H9 (cell line): ENCODE measurements around the gene PPFIA4. TPM values are rescaled to one million over a fixed set of nuclear protein-coding genes. Genes with fewer than 3 reads are reported as not detected.

ENCODE experiments used
- DNase-seq: peaks from one replicate; pipeline ENCODE4 v3.0.0-alpha.2; 2017
- H2AFZ ChIP-seq: one replicate; pipeline ENCODE4 v1.6.1; 2013; ENCODE audit warnings: mild to moderate bottlenecking, low read length, control low read depth, moderate library complexity
- H2AK5ac ChIP-seq: 2 replicates; pipeline ENCODE4 v1.6.1; 2013; ENCODE audit warnings: low read length, control low read depth, mixed read lengths; ENCODE audit not compliant: insufficient read length
- H2BK120ac ChIP-seq: one replicate; pipeline ENCODE4 v1.6.1; 2013; ENCODE audit warnings: low read depth, mild to moderate bottlenecking, low read length, control low read depth, inconsistent platforms; ENCODE audit not compliant: poor library complexity, severe bottlenecking
- H2BK12ac ChIP-seq: 2 replicates; pipeline ENCODE4 v1.6.1; 2013; ENCODE audit warnings: low read length, control low read depth, mixed read lengths, low read depth; ENCODE audit not compliant: insufficient read length
- H2BK15ac ChIP-seq: 2 replicates; pipeline ENCODE4 v1.6.1; 2013; ENCODE audit warnings: low read depth, low read length, control low read depth
- H2BK20ac ChIP-seq: one replicate; pipeline ENCODE4 v1.6.1; 2013; ENCODE audit warnings: low read depth, mild to moderate bottlenecking, low read length, control low read depth, inconsistent platforms; ENCODE audit not compliant: poor library complexity, severe bottlenecking
- H2BK5ac ChIP-seq: 2 replicates; pipeline ENCODE4 v1.6.1; 2013; ENCODE audit warnings: low read length, control low read depth, mixed read lengths; ENCODE audit not compliant: insufficient read length
- H3K14ac ChIP-seq: 2 replicates; pipeline ENCODE4 v1.6.1; 2013; ENCODE audit warnings: low read length, control low read depth; ENCODE audit not compliant: insufficient read depth
- H3K18ac ChIP-seq: 2 replicates; pipeline ENCODE4 v1.6.1; 2013; ENCODE audit warnings: low read depth, mild to moderate bottlenecking, mixed read lengths, low read length, control low read depth; ENCODE audit not compliant: insufficient read length
- H3K23ac ChIP-seq: 2 replicates; pipeline ENCODE4 v1.6.1; 2013; ENCODE audit warnings: low read length, control low read depth, mixed read lengths, low read depth; ENCODE audit not compliant: insufficient read length
- H3K23me2 ChIP-seq: 2 replicates; pipeline ENCODE4 v1.6.1; 2013; ENCODE audit warnings: low read depth, mild to moderate bottlenecking, mixed read lengths, low read length, control low read depth; ENCODE audit not compliant: insufficient read length, poor library complexity, severe bottlenecking
- H3K27ac ChIP-seq: 2 replicates; pipeline ENCODE4 v1.5.1; 2013; ENCODE audit warnings: low read length, control low read depth, mixed read lengths, low read depth; ENCODE audit not compliant: insufficient read length
- H3K27me3 ChIP-seq: 2 replicates; pipeline ENCODE4 v1.6.1; 2013; ENCODE audit warnings: low read length, control low read depth, inconsistent platforms; ENCODE audit not compliant: insufficient read depth
- H3K4ac ChIP-seq: 2 replicates; pipeline ENCODE4 v1.6.1; 2013; ENCODE audit warnings: low read depth, mild to moderate bottlenecking, control low read depth, inconsistent platforms, low read length, moderate library complexity
- H3K4me1 ChIP-seq: 2 replicates; pipeline ENCODE4 v1.6.1; 2013; ENCODE audit warnings: low read length, control low read depth, inconsistent platforms; ENCODE audit not compliant: insufficient read depth
- H3K4me2 ChIP-seq: 2 replicates; pipeline ENCODE4 v1.6.1; 2013; ENCODE audit warnings: low read length, control low read depth, mixed read lengths; ENCODE audit not compliant: insufficient read length, insufficient read depth
- H3K56ac ChIP-seq: 2 replicates; pipeline ENCODE4 v1.6.1; 2013; ENCODE audit warnings: low read depth, mild to moderate bottlenecking, mixed read lengths, low read length, control low read depth; ENCODE audit not compliant: insufficient read length
- H3K79me1 ChIP-seq: 2 replicates; pipeline ENCODE4 v1.6.1; 2013; ENCODE audit warnings: low read depth, mild to moderate bottlenecking, moderate library complexity, low read length, control low read depth, inconsistent platforms; ENCODE audit not compliant: insufficient read depth, poor library complexity, severe bottlenecking
- H3K79me2 ChIP-seq: 2 replicates; pipeline ENCODE4 v1.6.1; 2013; ENCODE audit warnings: low read length, control low read depth, inconsistent platforms; ENCODE audit not compliant: insufficient read depth
- H3K9ac ChIP-seq: 2 replicates; pipeline ENCODE4 v1.6.1; 2013; ENCODE audit warnings: low read length, control low read depth, mixed read lengths; ENCODE audit not compliant: insufficient read length; ENCODE audit errors: extremely low read depth
- H3K9me3 ChIP-seq: one replicate; pipeline ENCODE4 v1.6.1; 2013; ENCODE audit warnings: low read depth, low read length, inconsistent platforms; ENCODE audit not compliant: control insufficient read depth
- H3T11ph ChIP-seq: one replicate; pipeline ENCODE4 v1.6.1; 2013; ENCODE audit warnings: mild to moderate bottlenecking, low read length, control low read depth, inconsistent platforms
- H4K20me1 ChIP-seq: one replicate; pipeline ENCODE4 v1.6.1; 2013; ENCODE audit not compliant: control insufficient read depth, insufficient read length, insufficient read depth
- H4K5ac ChIP-seq: 2 replicates; pipeline ENCODE4 v1.6.1; 2013; ENCODE audit warnings: low read depth, mild to moderate bottlenecking, mixed read lengths, low read length, control low read depth; ENCODE audit not compliant: insufficient read length
- H4K8ac ChIP-seq: replicated peaks from 2 replicates; pipeline ENCODE4 v1.6.1; 2013; ENCODE audit warnings: low read length, control low read depth, mixed read lengths, low read depth; ENCODE audit not compliant: insufficient read length
- H4K91ac ChIP-seq: 2 replicates; pipeline ENCODE4 v1.6.1; 2013; ENCODE audit warnings: low read depth, mild to moderate bottlenecking, moderate library complexity, mixed read lengths, low read length, control low read depth; ENCODE audit not compliant: insufficient read length
- H3K27ac Mint-ChIP-seq, 3 experiments: 2 replicates in 2 of 3; 3 replicates in 1 of 3; pipeline ENCODE4 v1.8.0; 2020 to 2021; ENCODE audit warnings: mixed read lengths in 3 of 3, mild to moderate bottlenecking in 1 of 3, moderate library complexity in 1 of 3
- H3K27me3 Mint-ChIP-seq: 2 replicates; pipeline ENCODE4 v1.8.0; 2021; ENCODE audit warnings: low read depth, mild to moderate bottlenecking, moderate library complexity, mixed read lengths
- H3K36me3 Mint-ChIP-seq, 3 experiments: 2 replicates in 2 of 3; 3 replicates in 1 of 3; pipeline ENCODE4 v1.8.0; 2020 to 2021; ENCODE audit warnings: low read depth in 3 of 3, mixed read lengths in 3 of 3; ENCODE audit not compliant: insufficient read depth in 1 of 3
- H3K4me1 Mint-ChIP-seq, 2 experiments: 2 replicates each; pipeline ENCODE4 v1.8.0; 2020; ENCODE audit warnings: mixed read lengths in 2 of 2
- H3K4me3 Mint-ChIP-seq, 2 experiments: 2 replicates in 1 of 2; 3 replicates in 1 of 2; pipeline ENCODE4 v1.8.0; 2020 to 2021; ENCODE audit warnings: mild to moderate bottlenecking in 2 of 2, mixed read lengths in 2 of 2, moderate library complexity in 1 of 2
- H3K9me3 Mint-ChIP-seq, 2 experiments: 2 replicates in 1 of 2; 3 replicates in 1 of 2; pipeline ENCODE4 v1.8.0; 2020; ENCODE audit warnings: mild to moderate bottlenecking in 2 of 2, mixed read lengths in 2 of 2, moderate library complexity in 1 of 2
- WGBS: extraction: QIAGEN DNeasy Blood & Tissue Kit; methylation state at CpG from one replicate; pipeline ENCODE4 v1.1.7; 2013; ENCODE audit warnings: missing lambda C conversion rate, low lambda C conversion rate, mixed read lengths; ENCODE audit not compliant: insufficient read length; ENCODE audit errors: extremely low coverage; 5-methylcytosine and 5-hydroxymethylcytosine counted together
- total RNA-seq: library from RNA; stranded (reverse); gene quantifications from 2 replicates; pipeline ENCODE4 v1.2.1, GENCODE V29; 2021
- TF ChIP-seq, protein P1 (sequence below): fragments of 200-600 bp; sonication (generic); conservative IDR thresholded peaks from 3 replicates; pipeline ENCODE4 v1.8.0; 2021; ENCODE audit warnings: antibody characterized with exemption, mild to moderate bottlenecking

The PPFIA4 gene
- total RNA-seq, 1 experiment from 2014 or later = 3.9 TPM

DNA sequence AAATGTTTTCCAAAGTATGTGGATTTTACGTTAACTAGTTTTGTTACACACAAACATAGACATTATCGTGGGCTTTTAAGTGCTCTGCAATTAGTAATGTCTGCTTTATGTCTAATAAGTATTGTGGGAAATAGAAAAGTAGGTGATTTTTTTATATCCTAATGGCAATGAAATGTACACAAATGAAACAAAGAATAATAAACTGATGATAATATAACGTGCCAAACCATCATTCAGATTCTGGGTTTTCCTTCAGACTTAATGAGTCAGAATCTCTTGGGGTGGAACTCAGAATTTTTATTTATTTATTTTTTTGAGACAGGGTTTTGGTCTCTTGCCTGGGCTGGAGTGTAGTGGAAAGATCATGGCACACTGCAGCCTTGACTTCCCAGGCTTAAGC lies 17.1 kb upstream of the PPFIA4 start:
- Histone ChIP-seq H3K23me2 (peaks cover 4% of the 10 kb centered on the region), H2BK15ac (no peak overlapping the region)

More for the DNA sequence above, 17.1 kb upstream of the PPFIA4 start:
- peak overlapping the region in 1 of 2 experiments; percentile 97; a peak in 2 of 5 replicates for H3K4me3 Mint-ChIP-seq
- H3K36me3 Mint-ChIP-seq = peaks cover 34 to 50% (median 50%) of the 10 kb centered on the region in 3 experiments; a peak in 6 of 7 replicates
- Histone ChIP-seq H3K56ac (no peak overlapping the region), H2BK20ac (no peak overlapping the region), H3K27ac (no peak overlapping the region), H3K4ac (no peak overlapping the region), H4K5ac (no peak overlapping the region), H3K14ac (no peak overlapping the region), H3T11ph (no peak overlapping the region), H3K4me1 (peaks cover 3% of the 10 kb centered on the region), H2AK5ac (no peak overlapping the region), H2BK120ac (no peak overlapping the region), H2BK5ac (no peak overlapping the region), H3K23ac (no peak overlapping the region), H3K79me1 (peaks cover 5% of the 10 kb centered on the region), H2BK12ac (no peak overlapping the region), H3K4me2 (no peak overlapping the region), H3K9me3 (no peaks in the 10 kb centered on the region), H4K20me1 (no peaks in the 10 kb centered on the region), H4K8ac (no peak overlapping the region), H4K91ac (no peak overlapping the region), H3K27me3 (no peaks in the 10 kb centered on the region), H2AFZ (no peak overlapping the region), H3K18ac (no peak overlapping the region), H3K79me2 (peaks cover 9% of the 10 kb centered on the region; the same call in 1 of the 2 replicates), H3K9ac (no peak overlapping the region)
- TF ChIP-seq, protein P1, sequence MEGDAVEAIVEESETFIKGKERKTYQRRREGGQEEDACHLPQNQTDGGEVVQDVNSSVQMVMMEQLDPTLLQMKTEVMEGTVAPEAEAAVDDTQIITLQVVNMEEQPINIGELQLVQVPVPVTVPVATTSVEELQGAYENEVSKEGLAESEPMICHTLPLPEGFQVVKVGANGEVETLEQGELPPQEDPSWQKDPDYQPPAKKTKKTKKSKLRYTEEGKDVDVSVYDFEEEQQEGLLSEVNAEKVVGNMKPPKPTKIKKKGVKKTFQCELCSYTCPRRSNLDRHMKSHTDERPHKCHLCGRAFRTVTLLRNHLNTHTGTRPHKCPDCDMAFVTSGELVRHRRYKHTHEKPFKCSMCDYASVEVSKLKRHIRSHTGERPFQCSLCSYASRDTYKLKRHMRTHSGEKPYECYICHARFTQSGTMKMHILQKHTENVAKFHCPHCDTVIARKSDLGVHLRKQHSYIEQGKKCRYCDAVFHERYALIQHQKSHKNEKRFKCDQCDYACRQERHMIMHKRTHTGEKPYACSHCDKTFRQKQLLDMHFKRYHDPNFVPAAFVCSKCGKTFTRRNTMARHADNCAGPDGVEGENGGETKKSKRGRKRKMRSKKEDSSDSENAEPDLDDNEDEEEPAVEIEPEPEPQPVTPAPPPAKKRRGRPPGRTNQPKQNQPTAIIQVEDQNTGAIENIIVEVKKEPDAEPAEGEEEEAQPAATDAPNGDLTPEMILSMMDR = no peak
- WGBS = no CpG with 5 or more reads among the region's 3 CpGs
- H3K27ac Mint-ChIP-seq = no peak overlapping the region
- no peak for DNase-seq
- H3K9me3 Mint-ChIP-seq = no peaks in the 10 kb centered on the region; a peak in 2 of 5 replicates
- H3K27me3 Mint-ChIP-seq = no peaks in the 10 kb centered on the region; the same call in 1 of the 2 replicates
- H3K4me1 Mint-ChIP-seq = peaks cover 19 to 23% of the 10 kb centered on the region in 2 experiments
